AG04450 (cell line): ENCODE data around the gene ANGPTL2. TPM values are rescaled to one million over a fixed set of nuclear protein-coding genes. Genes with fewer than 3 reads are reported as not detected.

Experiments used
- CTCF ChIA-PET: fragments of 300-600, 350-600 bp; formaldehyde crosslinking; extraction: SDS; loops from one replicate; lab custom pipeline; 2022; ENCODE audit warnings: antibody characterized with exemption, inconsistent platforms; lab: Charles Lee
- POLR2A ChIA-PET: fragments of 350-600 bp; formaldehyde crosslinking; extraction: SDS; loops from one replicate; lab custom pipeline; 2021; ENCODE audit warnings: antibody characterized with exemption, inconsistent platforms; lab: Yijun Ruan, JAX
- DNase-seq: peaks from one replicate; pipeline ENCODE4 v3.0.0-alpha.2; 2011; ENCODE audit warnings: low read depth, low spot score
- H3K27ac ChIP-seq: one replicate; pipeline ENCODE4 v1.5.1; 2012; ENCODE audit warnings: low read depth, low read length, control low read depth
- H3K27me3 ChIP-seq: one replicate; pipeline ENCODE4 v1.6.0; 2012; ENCODE audit warnings: low read length; ENCODE audit not compliant: control insufficient read depth, insufficient read depth
- H3K4me3 ChIP-seq: 2 replicates; pipeline ENCODE4 v1.5.1; 2011; ENCODE audit warnings: mild to moderate bottlenecking, low read depth, low read length, control low read depth
- H3K9me3 ChIP-seq: 2 replicates; pipeline ENCODE4 v1.5.1; 2012; ENCODE audit warnings: low read length; ENCODE audit not compliant: control insufficient read depth, insufficient read depth
- polyA plus RNA-seq: library from polyadenylated mRNA; depleted of rRNA; stranded (reverse); fragments of >200 nt; gene quantifications from 2 replicates; pipeline ENCODE4 v1.2.3, GENCODE V29; 2011
- TF ChIP-seq, protein P1 (sequence below): IDR thresholded peaks from 2 replicates; pipeline ENCODE4 v1.5.1; 2011; ENCODE audit warnings: low read depth, low read length, control low read depth, inconsistent platforms

The ANGPTL2 gene
- polyA plus RNA-seq, 1 experiment, result 108 TPM

DNA sequence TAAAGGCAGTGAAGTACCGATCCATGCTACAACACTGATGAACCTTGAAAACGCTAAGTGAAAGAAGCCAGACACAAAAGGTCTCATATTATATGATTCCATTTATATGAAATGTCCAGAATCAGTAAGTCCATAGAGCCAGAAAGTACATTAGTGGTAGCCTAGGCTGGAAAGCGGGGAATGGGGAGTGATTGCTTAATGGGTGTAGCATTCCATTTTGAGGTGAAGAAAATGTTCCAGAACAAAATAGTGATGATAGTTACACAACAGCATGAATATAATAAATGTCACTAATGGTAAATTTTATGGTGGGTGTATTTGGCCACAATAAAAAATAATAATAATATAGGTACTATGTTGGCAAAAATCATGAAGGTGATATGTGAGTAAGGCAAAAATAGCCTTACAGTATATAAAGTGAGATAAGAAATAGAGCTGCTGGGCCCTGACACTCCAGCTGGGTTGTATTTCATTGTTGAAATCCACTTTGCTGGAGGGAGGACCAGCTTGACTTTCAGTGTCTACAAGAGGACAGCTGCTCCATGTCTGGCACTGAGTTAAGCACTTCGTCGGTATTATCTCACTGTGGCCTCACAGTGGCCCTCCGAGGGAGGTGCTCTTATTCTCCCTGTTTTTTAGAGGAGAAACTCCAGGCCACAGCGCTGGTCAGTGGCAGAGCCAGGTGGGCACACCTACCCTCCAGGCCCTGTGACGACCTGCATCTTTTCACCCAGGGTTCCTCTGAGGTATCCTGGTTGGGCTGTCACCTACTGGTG is 22.4 kb upstream of the ANGPTL2 start:
- TF ChIP-seq, protein P1, sequence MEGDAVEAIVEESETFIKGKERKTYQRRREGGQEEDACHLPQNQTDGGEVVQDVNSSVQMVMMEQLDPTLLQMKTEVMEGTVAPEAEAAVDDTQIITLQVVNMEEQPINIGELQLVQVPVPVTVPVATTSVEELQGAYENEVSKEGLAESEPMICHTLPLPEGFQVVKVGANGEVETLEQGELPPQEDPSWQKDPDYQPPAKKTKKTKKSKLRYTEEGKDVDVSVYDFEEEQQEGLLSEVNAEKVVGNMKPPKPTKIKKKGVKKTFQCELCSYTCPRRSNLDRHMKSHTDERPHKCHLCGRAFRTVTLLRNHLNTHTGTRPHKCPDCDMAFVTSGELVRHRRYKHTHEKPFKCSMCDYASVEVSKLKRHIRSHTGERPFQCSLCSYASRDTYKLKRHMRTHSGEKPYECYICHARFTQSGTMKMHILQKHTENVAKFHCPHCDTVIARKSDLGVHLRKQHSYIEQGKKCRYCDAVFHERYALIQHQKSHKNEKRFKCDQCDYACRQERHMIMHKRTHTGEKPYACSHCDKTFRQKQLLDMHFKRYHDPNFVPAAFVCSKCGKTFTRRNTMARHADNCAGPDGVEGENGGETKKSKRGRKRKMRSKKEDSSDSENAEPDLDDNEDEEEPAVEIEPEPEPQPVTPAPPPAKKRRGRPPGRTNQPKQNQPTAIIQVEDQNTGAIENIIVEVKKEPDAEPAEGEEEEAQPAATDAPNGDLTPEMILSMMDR, result no peak
- H3K4me3 ChIP-seq, result no peak overlapping the region
- H3K27ac ChIP-seq, result peak overlapping the region; percentile 11
- H3K27me3 ChIP-seq, result peaks cover 2% of the 10 kb centered on the region
- no peaks in the 10 kb centered on the region for H3K9me3 ChIP-seq
- ChIA-PET POLR2A (interaction anchor here (1.5 to 1.6 kb wide), 2 partner anchors 11 to 22 kb away, joined by 4 to 5 read pairs; partner anchors contain the start of gene ANGPTL2), CTCF (no interaction called here)
- DNase-seq, result no peak

DNA sequence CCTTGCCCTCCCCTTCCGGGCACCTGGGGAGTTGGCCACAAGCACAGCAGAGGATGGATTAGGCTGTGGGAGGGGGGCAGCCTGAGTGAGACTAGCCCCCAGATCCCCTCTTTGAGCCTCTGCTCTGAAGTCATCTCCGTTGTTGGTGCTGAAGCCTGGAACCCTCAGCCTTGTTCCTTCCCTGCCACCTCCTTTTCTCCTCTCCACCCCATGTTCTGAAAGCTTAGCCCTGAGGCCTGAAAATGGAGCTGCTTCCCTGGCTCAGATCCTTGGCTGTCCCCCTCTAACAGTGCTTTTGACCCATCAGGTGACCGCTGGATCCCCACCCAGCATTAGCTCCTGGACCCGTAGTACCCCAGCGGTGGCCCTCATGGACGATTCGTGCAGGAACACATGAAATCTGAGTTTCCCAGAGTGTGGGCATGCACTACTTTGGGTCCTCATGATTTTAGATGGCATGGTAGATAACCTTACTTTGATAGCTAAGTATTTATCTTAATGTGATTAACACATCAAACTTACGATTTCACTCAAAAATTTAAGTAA is 21.6 kb upstream of the ANGPTL2 start:
- Histone ChIP-seq H3K27me3 (peaks cover 3% of the 10 kb centered on the region), H3K9me3 (no peaks in the 10 kb centered on the region), H3K4me3 (no peak overlapping the region), H3K27ac (no peak overlapping the region)
- POLR2A ChIA-PET, result interaction anchor here (1.7 kb wide), 1 partner anchor 22 kb away, joined by 5 read pairs; the partner anchor contains the start of gene ANGPTL2
- CTCF ChIA-PET, result no interaction called here
- TF ChIP-seq, protein P1, result no peak
- DNase-seq, result no peak

DNA sequence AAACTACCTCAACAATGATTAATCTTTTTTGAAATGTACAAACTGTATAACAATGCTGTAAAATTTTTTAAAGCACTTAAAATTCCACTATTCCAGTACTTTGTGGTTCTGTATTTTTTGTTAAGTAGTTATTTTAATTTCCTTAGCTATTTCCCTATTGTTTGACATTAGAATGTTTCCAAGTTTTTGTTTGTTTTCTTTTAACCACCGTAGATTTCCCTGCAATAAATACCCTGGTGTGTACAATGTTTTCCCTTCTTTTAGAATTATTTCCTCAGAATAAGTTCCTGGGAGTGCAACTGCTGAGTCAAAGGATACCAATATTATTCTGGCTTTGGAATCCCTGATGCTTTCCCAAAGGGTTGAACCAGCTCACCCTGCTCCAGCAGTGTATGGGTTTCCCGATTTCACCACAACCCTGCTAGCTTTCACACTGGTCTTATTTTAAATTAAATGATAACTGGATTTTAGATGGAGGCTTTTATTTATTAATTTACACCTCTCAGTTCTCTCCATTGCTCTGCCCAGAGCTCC is 20.6 kb upstream of the ANGPTL2 start:
- TF ChIP-seq, protein P1, result no peak
- CTCF ChIA-PET, result interaction anchor here (0.6 to 1.8 kb wide), 2 partner anchors 9 to 55 kb away, joined by 3 to 4 read pairs; no protein-coding TSS in a partner anchor
- POLR2A ChIA-PET, result interaction anchor here (1.7 kb wide), 1 partner anchor 21 kb away, joined by 5 read pairs; the partner anchor contains the start of gene ANGPTL2
- H3K27me3 ChIP-seq, result peaks cover 3% of the 10 kb centered on the region
- no peak overlapping the region for H3K4me3 ChIP-seq
- H3K9me3 ChIP-seq, result no peaks in the 10 kb centered on the region
- no peak for DNase-seq
- no peak overlapping the region for H3K27ac ChIP-seq

DNA sequence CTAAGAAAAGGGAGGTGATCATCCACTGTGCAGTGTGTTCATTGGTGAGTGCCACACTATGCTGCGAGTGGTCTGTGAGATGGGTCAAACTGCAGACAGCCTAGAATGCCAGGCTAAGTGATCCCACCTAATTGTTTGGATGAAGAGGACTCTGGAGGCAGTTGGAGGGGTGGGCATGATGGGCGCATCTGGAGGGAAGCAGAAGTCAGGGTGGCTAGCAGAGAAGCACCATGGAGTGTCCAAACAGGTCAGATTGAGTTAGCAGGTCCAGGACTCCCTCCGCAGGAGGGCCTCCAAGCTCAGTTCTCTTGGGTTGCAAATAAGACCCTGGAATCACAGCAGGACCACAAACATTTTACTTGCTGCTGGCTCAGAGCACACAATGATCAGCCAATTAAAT is 19.9 kb upstream of the ANGPTL2 start:
- H3K4me3 ChIP-seq, result no peak overlapping the region
- TF ChIP-seq, protein P1, result no peak

More for the DNA sequence above, 19.9 kb upstream of the ANGPTL2 start:
- POLR2A ChIA-PET, result interaction anchor here (1.7 kb wide), 1 partner anchor 20 kb away, joined by 5 read pairs; the partner anchor contains the start of gene ANGPTL2
- peaks cover 3% of the 10 kb centered on the region for H3K27me3 ChIP-seq
- no peaks in the 10 kb centered on the region for H3K9me3 ChIP-seq
- no peak overlapping the region for H3K27ac ChIP-seq
- no peak for DNase-seq
- CTCF ChIA-PET, result interaction anchor here (1.8 kb wide), 1 partner anchor 8 kb away, joined by 4 read pairs; no protein-coding TSS in a partner anchor
